ENCODE measurements around the gene DYNC2H1. TPM values are rescaled to one million over a fixed set of nuclear protein-coding genes. Genes with fewer than 3 reads are reported as not detected.

DYNC2H1 gene
- total RNA-seq, 1 experiment from 2014 or later, result 17.2 TPM

GRCh38 chr11:103528596-103528995 lies 419.4 kb downstream of the DYNC2H1 start:
- no peak overlapping the region for H3K4me3 Mint-ChIP-seq
- CTCF ChIA-PET, result interaction anchor here (0.8 kb wide), 1 partner anchor 10 kb away, joined by 3 read pairs; no protein-coding TSS in a partner anchor
- H3K27ac Mint-ChIP-seq, result no peak overlapping the region
- H3K9me3 Mint-ChIP-seq, result no peaks in the 10 kb centered on the region
- no peak for DNase-seq (ENCODE audit: low spot score)
- no peaks in the 10 kb centered on the region for H3K36me3 Mint-ChIP-seq
- H3K27me3 Mint-ChIP-seq (ENCODE audit: low read depth), result no peaks in the 10 kb centered on the region; the same call in none of the 2 replicates
- POLR2A ChIA-PET, result no interaction called here
- no peak for ATAC-seq
- peaks cover 7% of the 10 kb centered on the region for H3K4me1 Mint-ChIP-seq
- TF ChIP-seq NR1H2 (CRISPR knock-in tag; IDR thresholded peaks at IDR 0.05), result no peak
- TF ChIP-seq SMAD4 (CRISPR knock-in tag; IDR thresholded peaks at IDR 0.05), result no peak
- no peak for TF ChIP-seq USF1 (CRISPR knock-in tag; IDR thresholded peaks at IDR 0.05)
- TF ChIP-seq SP1 (CRISPR knock-in tag; conservative IDR thresholded peaks at IDR 0.05), result no peak
- TF ChIP-seq ETV6 (CRISPR knock-in tag; IDR thresholded peaks at IDR 0.05), result no peak
- no peak for TF ChIP-seq ZNF121 (CRISPR knock-in tag; IDR thresholded peaks at IDR 0.05)
- TF ChIP-seq ZNF532 (CRISPR knock-in tag; IDR thresholded peaks at IDR 0.05; ENCODE audit: borderline replicate concordance), result no peak
- TF ChIP-seq ELF4 (CRISPR knock-in tag; IDR thresholded peaks at IDR 0.05; ENCODE audit: low read depth), result no peak
- no peak for TF ChIP-seq ZNF396 (CRISPR knock-in tag; IDR thresholded peaks at IDR 0.05; ENCODE audit: borderline replicate concordance)
- no peak for TF ChIP-seq AR (CRISPR knock-in tag; IDR thresholded peaks at IDR 0.05)
- TF ChIP-seq EMX1 (CRISPR knock-in tag; IDR thresholded peaks at IDR 0.05), result no peak

GRCh38 chr11:103529181-103529684 lies 420.0 kb downstream of the DYNC2H1 start:
- POLR2A ChIA-PET, result no interaction called here
- Mint-ChIP-seq H3K27ac (no peak overlapping the region), H3K4me1 (peaks cover 7% of the 10 kb centered on the region)

More at GRCh38 chr11:103529181-103529684, 420.0 kb downstream of the DYNC2H1 start:
- Mint-ChIP-seq H3K36me3 (no peaks in the 10 kb centered on the region), H3K4me3 (no peak overlapping the region), H3K9me3 (no peaks in the 10 kb centered on the region), H3K27me3 (ENCODE audit: low read depth) (no peaks in the 10 kb centered on the region; the same call in none of the 2 replicates)
- CTCF ChIA-PET, result interaction anchor here (0.6 to 0.8 kb wide), 2 partner anchors 10 to 1070 kb away, joined by 3 to 4 read pairs; no protein-coding TSS in a partner anchor
- TF ChIP-seq AFF4 (CRISPR knock-in tag; IDR thresholded peaks at IDR 0.05; ENCODE audit: borderline replicate concordance) (no peak), ERG (CRISPR knock-in tag; IDR thresholded peaks at IDR 0.05) (no peak), MXD4 (CRISPR knock-in tag; IDR thresholded peaks at IDR 0.05; ENCODE audit: borderline replicate concordance) (no peak), ZNF425 (CRISPR knock-in tag; conservative IDR thresholded peaks at IDR 0.05) (no peak)
- DNase-seq (ENCODE audit: low spot score) (no peak), ATAC-seq (peak; percentile 20)

Data from WTC11 (cell line).